HT-29 (cell line): ENCODE results near the gene TGM5. TPM values are rescaled to one million over a fixed set of nuclear protein-coding genes. Genes with fewer than 3 reads are reported as not detected.
"Not testable (repeated sequence)": the region's sequence is repeated elsewhere in the genome, so short reads cannot be mapped to it uniquely, and the experiment has no call there.

Experiments
- DNase-seq: peaks from one replicate; pipeline ENCODE4 v3.0.0-alpha.2; 2015; ENCODE audit warnings: low spot score
- total RNA-seq: library from RNA; depleted of rRNA; stranded (reverse); fragments of >200 nt; shearing (Covaris generic); gene quantifications from 2 replicates; pipeline ENCODE4 v1.2.3, GENCODE V29; 2014

The TGM5 gene
- total RNA-seq, 1 experiment from 2014 or later: not detected

DNA sequence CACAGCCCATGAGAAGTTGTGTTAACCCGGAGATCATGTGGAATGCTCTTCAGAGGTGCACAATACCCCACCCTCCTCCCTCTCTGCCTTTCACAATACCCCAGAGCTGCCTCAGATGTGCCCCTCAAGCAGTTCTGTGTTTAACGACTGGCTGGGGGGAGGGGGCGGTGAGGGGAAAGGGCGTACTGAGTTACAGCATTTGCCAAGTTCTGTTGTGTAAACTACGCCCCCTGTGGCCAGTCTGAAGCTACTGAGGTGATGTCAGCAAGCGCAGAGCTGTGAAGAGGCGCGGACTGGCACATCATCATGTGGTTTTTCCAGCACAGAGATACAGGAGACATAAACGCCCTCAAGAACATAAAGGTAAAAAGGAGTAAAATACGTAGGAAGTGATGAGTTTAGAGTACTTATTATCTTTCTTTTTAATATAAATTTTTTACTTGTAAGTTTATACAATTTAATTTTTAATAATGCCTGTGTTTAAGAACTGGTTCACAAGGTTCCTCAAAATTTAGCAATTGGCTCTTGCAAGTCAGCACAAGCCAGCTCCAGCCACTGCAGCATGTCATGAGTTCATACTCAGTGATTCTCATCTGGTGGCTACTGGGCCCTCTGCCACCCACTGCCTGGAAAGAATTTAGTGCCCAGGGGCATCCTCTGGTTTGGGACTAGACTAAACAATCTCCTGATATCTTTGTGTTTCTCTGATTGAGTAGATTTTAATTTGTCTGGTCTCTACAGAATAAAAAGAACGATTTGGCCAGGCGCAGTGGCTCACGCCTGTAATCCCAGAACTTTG lies 47.6 kb downstream of the TGM5 start:
- DNase-seq: no peak

DNA sequence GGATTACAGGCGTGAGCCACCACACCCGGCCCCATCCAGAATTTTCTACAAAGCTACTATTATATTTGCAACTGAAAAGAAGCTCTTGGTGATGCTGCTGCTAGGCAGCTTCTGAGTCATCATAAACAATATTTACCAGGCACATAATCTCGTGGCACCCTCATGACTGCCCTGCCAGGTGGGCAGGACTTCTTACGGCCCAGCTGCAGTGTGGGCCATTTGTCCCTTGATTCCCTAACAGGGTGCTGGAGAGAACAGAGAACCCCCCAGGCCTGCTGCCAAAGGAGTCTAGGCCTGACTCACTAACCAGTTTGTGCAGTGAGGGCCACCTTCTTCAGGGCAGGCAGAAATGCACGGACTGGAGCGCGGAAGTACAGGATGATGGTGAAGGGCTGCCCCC lies 50.8 kb downstream of the TGM5 start:
- no peak for DNase-seq

- no peak for DNase-seq
Observed at GRCh38 chr15:43214592-43215295, 52.0 kb downstream of the TGM5 start.

DNA sequence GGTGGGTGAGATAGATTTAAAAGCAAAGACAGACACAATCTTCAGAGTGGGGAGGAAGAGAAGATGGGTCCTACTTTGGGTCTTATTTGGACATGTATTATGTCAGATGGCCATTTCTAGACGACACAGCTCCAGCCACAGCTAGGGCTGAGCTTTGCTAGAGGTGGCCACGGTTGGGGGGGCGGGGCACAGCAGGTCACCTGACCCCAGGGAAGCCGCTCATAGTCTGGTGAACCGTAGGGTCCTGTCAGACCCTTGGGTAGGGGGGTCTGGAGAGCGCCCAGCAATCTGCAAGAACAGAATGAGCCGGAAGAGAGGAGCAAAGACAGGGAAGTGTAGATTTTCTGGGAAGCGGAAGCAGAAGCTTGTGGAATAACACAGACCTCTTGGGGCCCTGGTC lies 52.6 kb downstream of the TGM5 start:
- no peak for DNase-seq

- DNase-seq: no peak
Observed at GRCh38 chr15:43213466-43213865, 53.3 kb downstream of the TGM5 start.

DNA sequence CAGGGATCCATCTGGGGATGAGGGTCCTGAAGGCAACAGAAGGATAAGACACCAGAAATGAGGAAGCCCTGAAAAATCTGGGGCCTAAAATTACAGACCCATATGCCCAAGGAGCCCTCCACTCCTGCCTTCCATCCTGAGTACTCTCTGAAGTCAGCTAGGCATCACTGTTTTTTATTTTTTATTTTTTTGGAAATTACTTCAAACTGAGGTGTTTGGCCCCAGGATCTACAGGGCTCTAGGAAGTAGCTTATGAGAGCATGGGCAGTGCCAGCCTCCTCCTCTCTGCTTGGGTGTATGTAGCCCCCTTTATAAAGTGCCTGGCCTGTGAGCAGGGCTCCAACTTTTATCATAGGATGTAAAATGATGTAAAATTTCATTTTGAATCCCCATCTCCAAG lies 53.8 kb downstream of the TGM5 start:
- no peak for DNase-seq

GRCh38 chr15:43212299-43212698 lies 54.4 kb downstream of the TGM5 start:
- DNase-seq: no peak

GRCh38 chr15:43211224-43211735 lies 55.4 kb downstream of the TGM5 start:
- DNase-seq: no peak

DNA sequence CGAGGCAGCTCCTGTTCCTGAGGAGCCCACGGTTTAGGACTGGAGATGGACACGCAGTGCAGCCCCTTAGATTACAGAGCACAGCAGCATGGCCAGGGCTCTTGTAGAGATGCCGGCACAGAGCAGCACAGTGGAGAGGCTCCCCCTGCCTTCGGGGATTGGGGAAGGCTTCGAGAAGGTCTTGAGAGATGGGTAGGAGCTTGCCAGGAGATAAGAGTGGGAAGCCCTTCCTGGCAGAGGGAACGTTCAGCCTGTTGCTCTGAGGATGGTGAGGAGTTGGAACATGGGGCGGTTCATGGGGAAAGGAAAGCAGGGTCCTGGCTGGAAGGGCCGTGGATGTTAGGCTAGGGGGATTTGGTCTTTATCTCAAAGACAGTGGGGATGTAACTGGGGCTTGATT lies 55.9 kb downstream of the TGM5 start:
- no peak for DNase-seq

- DNase-seq: no peak
Observed at GRCh38 chr15:43210172-43210745, 56.5 kb downstream of the TGM5 start.

GRCh38 chr15:43209059-43209824 lies 57.5 kb downstream of the TGM5 start:
- peak; percentile 52 for DNase-seq

GRCh38 chr15:43208052-43209002 lies 58.4 kb downstream of the TGM5 start:
- DNase-seq: no peak

- DNase-seq: no peak
Observed at GRCh38 chr15:43207024-43207423, 59.7 kb downstream of the TGM5 start.

GRCh38 chr15:43206054-43206453 lies 60.7 kb downstream of the TGM5 start:
- DNase-seq: no peak

- peak; percentile 66 for DNase-seq
Observed at GRCh38 chr15:43204016-43204901, 62.5 kb downstream of the TGM5 start.

GRCh38 chr15:43199945-43200488 lies 66.7 kb downstream of the TGM5 start:
- DNase-seq: no peak

DNA sequence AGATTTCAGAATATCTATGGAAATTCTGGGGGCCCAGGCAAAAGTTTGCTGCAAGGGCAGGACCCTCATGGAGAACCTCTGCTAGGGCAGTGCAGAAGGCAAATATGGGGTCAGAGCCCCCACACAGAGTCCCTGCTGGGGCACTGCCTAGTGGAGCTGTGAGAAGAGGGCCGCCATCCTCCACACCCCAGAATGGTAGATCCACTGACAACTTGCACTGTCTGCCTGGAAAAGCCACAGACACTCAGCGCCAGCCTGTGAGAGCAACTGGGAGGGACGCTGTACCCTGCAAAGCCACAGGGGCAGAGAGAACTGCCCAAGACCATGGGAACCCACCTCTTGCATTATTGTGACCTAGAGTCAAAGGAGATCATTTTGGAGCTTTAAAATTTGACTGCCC lies 67.7 kb downstream of the TGM5 start:
- no peak for DNase-seq

DNA sequence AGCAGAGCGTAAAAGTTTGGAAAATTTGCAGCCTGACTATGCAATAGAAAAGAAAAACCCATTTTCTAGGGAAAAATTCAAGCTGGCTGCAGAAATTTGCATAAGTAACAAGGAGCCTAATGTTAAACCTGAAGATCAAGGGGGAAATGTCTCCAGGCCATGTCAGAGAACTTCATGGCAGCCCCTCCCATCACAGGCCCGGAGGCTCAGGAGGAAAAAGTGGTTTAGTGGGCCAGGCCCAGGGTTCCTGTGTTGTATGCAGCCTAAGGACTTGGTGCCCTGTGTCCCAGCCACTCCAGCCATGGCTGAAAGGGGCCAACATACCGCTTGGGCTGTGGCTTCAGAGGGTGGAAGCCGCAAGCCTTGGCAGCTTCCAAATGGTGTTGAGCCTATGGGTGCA lies 68.2 kb downstream of the TGM5 start:
- not testable (repeated sequence) for DNase-seq

GRCh38 chr15:43197773-43198172 lies 69.0 kb downstream of the TGM5 start:
- not testable (repeated sequence) for DNase-seq
